HepG2 (cell line): ENCODE measurements around the gene USP17L19. TPM values are rescaled to one million over a fixed set of nuclear protein-coding genes. Genes with fewer than 3 reads are reported as not detected.

Source experiments
- polyA plus RNA-seq, 8 experiments: library from polyadenylated mRNA; depleted of rRNA in 3 of 8; stranded (reverse) in 7 of 8; unstranded in 1 of 8; fragments of >200 nt; fragmentation: Illumina TruSeq in 4 of 8; extraction: Trizol in 4 of 8; gene quantifications; 2 replicates each; pipeline versions ENCODE4 v1.2.1 to v1.2.3, GENCODE V29; 2011 to 2016; ENCODE audit warnings: low read depth in 4 of 8, missing spikeins in 1 of 8, mixed read lengths in 1 of 8; ENCODE audit not compliant: insufficient read depth in 1 of 8
- total RNA-seq, 5 experiments: library from RNA; depleted of rRNA; stranded (reverse); fragments of >200 nt; fragmentation: Illumina TruSeq; extraction: Trizol; gene quantifications; 2 replicates each; pipeline ENCODE4 v1.2.3, GENCODE V29; 2016; ENCODE audit warnings: low read depth in 1 of 5

Gene USP17L19
- total and polyA plus RNA-seq, 2 of the 13 experiments (the other 11 are each of a cell fraction or from before 2014, with no cell fraction given): not detected

Other genes starting within 250 kb of the USP17L19 start
- gene FAM90A26, start 83.0 kb upstream of the USP17L19 start, total RNA-seq (2016; rRNA removed; fragmentation: Illumina TruSeq; extraction: Trizol): not detected in 2 replicates
- gene FAM90A26, start 83.0 kb upstream of the USP17L19 start, polyA plus RNA-seq (2011; rRNA removed): not detected in 2 replicates
- not detected in 2 replicates for gene USP17L10, start 42.7 kb upstream of the USP17L19 start, total RNA-seq (2016; rRNA removed; fragmentation: Illumina TruSeq; extraction: Trizol)
- not detected in 2 replicates for gene USP17L10, start 42.7 kb upstream of the USP17L19 start, polyA plus RNA-seq (2011; rRNA removed)
- gene USP17L11, start 38.0 kb upstream of the USP17L19 start, total RNA-seq (2016; rRNA removed; fragmentation: Illumina TruSeq; extraction: Trizol): not detected in 2 replicates
- not detected in 2 replicates for gene USP17L11, start 38.0 kb upstream of the USP17L19 start, polyA plus RNA-seq (2011; rRNA removed)
- not detected in 2 replicates for gene USP17L12, start 33.2 kb upstream of the USP17L19 start, total RNA-seq (2016; rRNA removed; fragmentation: Illumina TruSeq; extraction: Trizol)
- gene USP17L12, start 33.2 kb upstream of the USP17L19 start, polyA plus RNA-seq (2011; rRNA removed): not detected in 2 replicates
- not detected in 2 replicates for gene USP17L13, start 28.5 kb upstream of the USP17L19 start, total RNA-seq (2016; rRNA removed; fragmentation: Illumina TruSeq; extraction: Trizol)
- not detected in 2 replicates for gene USP17L13, start 28.5 kb upstream of the USP17L19 start, polyA plus RNA-seq (2011; rRNA removed)
- not detected in 2 replicates for gene USP17L15, start 19.0 kb upstream of the USP17L19 start, total RNA-seq (2016; rRNA removed; fragmentation: Illumina TruSeq; extraction: Trizol)
- gene USP17L15, start 19.0 kb upstream of the USP17L19 start, polyA plus RNA-seq (2011; rRNA removed): not detected in 2 replicates
- gene USP17L17, start 9.5 kb upstream of the USP17L19 start, total RNA-seq (2016; rRNA removed; fragmentation: Illumina TruSeq; extraction: Trizol): not detected in 2 replicates
- not detected in 2 replicates for gene USP17L17, start 9.5 kb upstream of the USP17L19 start, polyA plus RNA-seq (2011; rRNA removed)
- gene USP17L18, start 4.7 kb upstream of the USP17L19 start, total RNA-seq (2016; rRNA removed; fragmentation: Illumina TruSeq; extraction: Trizol): not detected in 2 replicates
- not detected in 2 replicates for gene USP17L18, start 4.7 kb upstream of the USP17L19 start, polyA plus RNA-seq (2011; rRNA removed)
- not detected in 2 replicates for gene USP17L20, start 4.7 kb downstream of the USP17L19 start, total RNA-seq (2016; rRNA removed; fragmentation: Illumina TruSeq; extraction: Trizol)
- not detected in 2 replicates for gene USP17L20, start 4.7 kb downstream of the USP17L19 start, polyA plus RNA-seq (2011; rRNA removed)
- not detected in 2 replicates for gene USP17L21, start 9.5 kb downstream of the USP17L19 start, total RNA-seq (2016; rRNA removed; fragmentation: Illumina TruSeq; extraction: Trizol)
- gene USP17L21, start 9.5 kb downstream of the USP17L19 start, polyA plus RNA-seq (2011; rRNA removed): not detected in 2 replicates
- not detected in 2 replicates for gene USP17L22, start 14.2 kb downstream of the USP17L19 start, total RNA-seq (2016; rRNA removed; fragmentation: Illumina TruSeq; extraction: Trizol)
- gene USP17L22, start 14.2 kb downstream of the USP17L19 start, polyA plus RNA-seq (2011; rRNA removed): not detected in 2 replicates
- gene USP17L24, start 71.8 kb downstream of the USP17L19 start, total RNA-seq (2016; rRNA removed; fragmentation: Illumina TruSeq; extraction: Trizol): not detected in 2 replicates
- not detected in 2 replicates for gene USP17L24, start 71.8 kb downstream of the USP17L19 start, polyA plus RNA-seq (2011; rRNA removed)
- gene USP17L25, start 76.5 kb downstream of the USP17L19 start, total RNA-seq (2016; rRNA removed; fragmentation: Illumina TruSeq; extraction: Trizol): not detected in 2 replicates
- gene USP17L25, start 76.5 kb downstream of the USP17L19 start, polyA plus RNA-seq (2011; rRNA removed): not detected in 2 replicates
- gene USP17L26, start 81.3 kb downstream of the USP17L19 start, total RNA-seq (2016; rRNA removed; fragmentation: Illumina TruSeq; extraction: Trizol): not detected in 2 replicates
- gene USP17L26, start 81.3 kb downstream of the USP17L19 start, polyA plus RNA-seq (2011; rRNA removed): not detected in 2 replicates
- gene USP17L5, start 86.0 kb downstream of the USP17L19 start, total RNA-seq (2016; rRNA removed; fragmentation: Illumina TruSeq; extraction: Trizol): not detected in 2 replicates
- gene USP17L5, start 86.0 kb downstream of the USP17L19 start, polyA plus RNA-seq (2011; rRNA removed): not detected in 2 replicates
- not detected in 2 replicates for gene USP17L27, start 90.8 kb downstream of the USP17L19 start, total RNA-seq (2016; rRNA removed; fragmentation: Illumina TruSeq; extraction: Trizol)
- not detected in 2 replicates for gene USP17L27, start 90.8 kb downstream of the USP17L19 start, polyA plus RNA-seq (2011; rRNA removed)
- gene USP17L28, start 95.5 kb downstream of the USP17L19 start, total RNA-seq (2016; rRNA removed; fragmentation: Illumina TruSeq; extraction: Trizol): not detected in 2 replicates
- gene USP17L28, start 95.5 kb downstream of the USP17L19 start, polyA plus RNA-seq (2011; rRNA removed): not detected in 2 replicates
- gene USP17L29, start 100.3 kb downstream of the USP17L19 start, total RNA-seq (2016; rRNA removed; fragmentation: Illumina TruSeq; extraction: Trizol): not detected in 2 replicates
- not detected in 2 replicates for gene USP17L29, start 100.3 kb downstream of the USP17L19 start, polyA plus RNA-seq (2011; rRNA removed)
- not detected in 2 replicates for gene USP17L30, start 109.8 kb downstream of the USP17L19 start, total RNA-seq (2016; rRNA removed; fragmentation: Illumina TruSeq; extraction: Trizol)
- not detected in 2 replicates for gene USP17L30, start 109.8 kb downstream of the USP17L19 start, polyA plus RNA-seq (2011; rRNA removed)
- not detected in 2 replicates for gene DEFB131A, start 191.0 kb downstream of the USP17L19 start, total RNA-seq (2016; rRNA removed; fragmentation: Illumina TruSeq; extraction: Trizol)
- gene DEFB131A, start 191.0 kb downstream of the USP17L19 start, polyA plus RNA-seq (2011; rRNA removed): not detected in 2 replicates